Endothelial cell (in vitro differentiated cells): Measurements from ENCODE around the gene TAF4. TPM values are rescaled to one million over a fixed set of nuclear protein-coding genes. Genes with fewer than 3 reads are reported as not detected.

Source experiments
- DNase-seq: peaks from one replicate; pipeline ENCODE4 v3.0.0; 2021; ENCODE audit warnings: low spot score
- H3K27ac Mint-ChIP-seq: one replicate; pipeline ENCODE4 v1.8.0; 2021; ENCODE audit warnings: mixed read lengths, inconsistent platforms; ENCODE audit not compliant: unreplicated experiment
- H3K27me3 Mint-ChIP-seq: one replicate; pipeline ENCODE4 v1.8.0; 2021; ENCODE audit warnings: mild to moderate bottlenecking, moderate library complexity, mixed read lengths, inconsistent platforms; ENCODE audit not compliant: unreplicated experiment
- H3K36me3 Mint-ChIP-seq: one replicate; pipeline ENCODE4 v1.8.0; 2021; ENCODE audit warnings: mild to moderate bottlenecking, low read depth, mixed read lengths, inconsistent platforms; ENCODE audit not compliant: unreplicated experiment
- H3K4me1 Mint-ChIP-seq: one replicate; pipeline ENCODE4 v1.8.0; 2021; ENCODE audit warnings: mild to moderate bottlenecking, mixed read lengths, inconsistent platforms; ENCODE audit not compliant: unreplicated experiment
- H3K4me3 Mint-ChIP-seq: one replicate; pipeline ENCODE4 v1.8.0; 2021; ENCODE audit warnings: mild to moderate bottlenecking, mixed read lengths, inconsistent platforms; ENCODE audit not compliant: unreplicated experiment
- H3K9me3 Mint-ChIP-seq: one replicate; pipeline ENCODE4 v1.8.0; 2021; ENCODE audit warnings: mixed read lengths, inconsistent platforms; ENCODE audit not compliant: unreplicated experiment
- CTCF ChIP-seq: fragments of 200-600 bp; sonication (generic); IDR thresholded peaks from one replicate; pipeline ENCODE4 v1.5.0; 2021; ENCODE audit warnings: antibody characterized with exemption; ENCODE audit not compliant: unreplicated experiment
- total RNA-seq: library from RNA; stranded (reverse); fragmentation: NEBNext Ultra II Directional; extraction: Animal tissue kit (Norgen Biotek cat#: 25700); gene quantifications from one replicate; pipeline ENCODE4 v1.2.1, GENCODE V29; 2021; ENCODE audit not compliant: unreplicated experiment

TAF4 gene
- total RNA-seq, 1 donor from 2014 or later = 14.2 TPM

- DNase-seq = no peak
- peaks cover 3% of the 10 kb centered on the region for H3K4me1 Mint-ChIP-seq
- no peak overlapping the region for H3K27ac Mint-ChIP-seq
- peaks cover 6% of the 10 kb centered on the region for H3K9me3 Mint-ChIP-seq
- TF ChIP-seq CTCF = no peak
- H3K27me3 Mint-ChIP-seq = peaks cover 11% of the 10 kb centered on the region
- peaks cover 16% of the 10 kb centered on the region for H3K36me3 Mint-ChIP-seq
- no peak overlapping the region for H3K4me3 Mint-ChIP-seq
Measured at GRCh38 chr20:62104791-62105345, 39.2 kb upstream of the TAF4 start.

- DNase-seq = no peak
- Mint-ChIP-seq H3K4me1 (peaks cover 3% of the 10 kb centered on the region), H3K9me3 (peaks cover 3% of the 10 kb centered on the region), H3K27ac (no peak overlapping the region), H3K36me3 (peaks cover 14% of the 10 kb centered on the region), H3K27me3 (peaks cover 11% of the 10 kb centered on the region), H3K4me3 (no peak overlapping the region)
- TF ChIP-seq CTCF = no peak
Measured at GRCh38 chr20:62104234-62104789, 38.6 kb upstream of the TAF4 start.

- H3K27ac Mint-ChIP-seq = no peak overlapping the region
- DNase-seq = no peak
- H3K4me1 Mint-ChIP-seq = peaks cover 3% of the 10 kb centered on the region
- peaks cover 12% of the 10 kb centered on the region for H3K36me3 Mint-ChIP-seq
- no peaks in the 10 kb centered on the region for H3K9me3 Mint-ChIP-seq
- peaks cover 11% of the 10 kb centered on the region for H3K27me3 Mint-ChIP-seq
- no peak for TF ChIP-seq CTCF
- no peak overlapping the region for H3K4me3 Mint-ChIP-seq
Measured at GRCh38 chr20:62103508-62104233, 38.0 kb upstream of the TAF4 start.

GRCh38 chr20:62101078-62101477 lies 35.4 kb upstream of the TAF4 start:
- no peak for DNase-seq
- Mint-ChIP-seq H3K4me1 (peaks cover 3% of the 10 kb centered on the region), H3K9me3 (no peaks in the 10 kb centered on the region), H3K27ac (peak overlapping the region; percentile 12), H3K27me3 (peaks cover 11% of the 10 kb centered on the region), H3K4me3 (no peak overlapping the region), H3K36me3 (peaks cover 8% of the 10 kb centered on the region)
- TF ChIP-seq CTCF = no peak

- TF ChIP-seq CTCF = no peak
- no peak for DNase-seq
- Mint-ChIP-seq H3K4me1 (peaks cover 3% of the 10 kb centered on the region), H3K27ac (no peak overlapping the region), H3K4me3 (no peak overlapping the region), H3K9me3 (no peaks in the 10 kb centered on the region), H3K36me3 (no peaks in the 10 kb centered on the region), H3K27me3 (peaks cover 3% of the 10 kb centered on the region)
Measured at GRCh38 chr20:62097881-62098407, 32.3 kb upstream of the TAF4 start.
